Mesenchymal stem cell (in vitro differentiated cells and primary cell): ENCODE data around the gene XPR1.

Experiments
- DNase-seq: peaks from one replicate; pipeline ENCODE4 v3.0.0-alpha.2; 2013
- H2AFZ ChIP-seq: one replicate; pipeline ENCODE4 v1.6.1; 2013; ENCODE audit warnings: low read depth, mild to moderate bottlenecking, control low read depth, inconsistent platforms, low read length, moderate library complexity
- H2AK5ac ChIP-seq: 2 replicates; pipeline ENCODE4 v1.6.1; 2013; ENCODE audit warnings: low read length, moderate library complexity, mild to moderate bottlenecking, inconsistent platforms; ENCODE audit not compliant: severe bottlenecking
- H2BK120ac ChIP-seq: one replicate; pipeline ENCODE4 v1.6.1; 2013; ENCODE audit warnings: low read depth, mild to moderate bottlenecking, inconsistent platforms, low read length, moderate library complexity
- H2BK12ac ChIP-seq, 2 experiments: one replicate each; pipeline ENCODE4 v1.6.1; 2013; ENCODE audit warnings: inconsistent platforms in 2 of 2, low read length in 2 of 2, mild to moderate bottlenecking in 2 of 2, moderate library complexity in 2 of 2, control low read depth in 1 of 2
- H2BK15ac ChIP-seq: one replicate; pipeline ENCODE4 v1.6.1; 2013; ENCODE audit warnings: mild to moderate bottlenecking, low read depth, inconsistent platforms; ENCODE audit not compliant: poor library complexity, severe bottlenecking
- H2BK5ac ChIP-seq: 2 replicates; pipeline ENCODE4 v1.6.1; 2013; ENCODE audit warnings: low read depth, mild to moderate bottlenecking, low read length, control low read depth, inconsistent platforms; ENCODE audit not compliant: poor library complexity, severe bottlenecking
- H3K14ac ChIP-seq, 2 experiments: one replicate each; pipeline ENCODE4 v1.6.1; 2013; ENCODE audit warnings: inconsistent platforms in 2 of 2, low read length in 2 of 2, control low read depth in 1 of 2, mild to moderate bottlenecking in 1 of 2, moderate library complexity in 1 of 2
- H3K18ac ChIP-seq, 2 experiments: one replicate each; pipeline ENCODE4 v1.6.1; 2013; ENCODE audit warnings: inconsistent platforms in 2 of 2, low read length in 2 of 2, control low read depth in 1 of 2, low read depth in 1 of 2, mild to moderate bottlenecking in 1 of 2
- H3K23ac ChIP-seq, 2 experiments: one replicate each; pipeline ENCODE4 v1.6.1; 2013; ENCODE audit warnings: inconsistent platforms in 2 of 2, low read length in 2 of 2, mild to moderate bottlenecking in 2 of 2, moderate library complexity in 2 of 2, control low read depth in 1 of 2
- H3K27ac ChIP-seq: 2 replicates; pipeline ENCODE4 v1.5.1; 2013; ENCODE audit warnings: mild to moderate bottlenecking, moderate library complexity, low read length, control low read depth, inconsistent platforms; ENCODE audit not compliant: poor library complexity, severe bottlenecking
- H3K27me3 ChIP-seq, 2 experiments: 2 replicates each; pipeline versions ENCODE4 v1.6.1 to v1.7.0; 2013; ENCODE audit warnings: low read length in 2 of 2, mild to moderate bottlenecking in 2 of 2, moderate library complexity in 2 of 2, control low read depth in 1 of 2, inconsistent platforms in 1 of 2; ENCODE audit not compliant: control insufficient read depth in 1 of 2, insufficient read depth in 1 of 2
- H3K36me3 ChIP-seq, 2 experiments: 2 replicates each; pipeline versions ENCODE4 v1.6.1 to v1.7.0; 2013; ENCODE audit warnings: low read length in 2 of 2, control low read depth in 1 of 2, inconsistent platforms in 1 of 2, low read depth in 1 of 2, mild to moderate bottlenecking in 1 of 2; ENCODE audit not compliant: insufficient read depth in 2 of 2, control insufficient read depth in 1 of 2
- H3K4ac ChIP-seq, 2 experiments: one replicate each; pipeline ENCODE4 v1.6.1; 2013; ENCODE audit warnings: inconsistent platforms in 2 of 2, low read length in 2 of 2, mild to moderate bottlenecking in 2 of 2, moderate library complexity in 2 of 2, control low read depth in 1 of 2, low read depth in 1 of 2
- H3K4me1 ChIP-seq: 2 replicates; pipeline ENCODE4 v1.6.1; 2013; ENCODE audit warnings: low read depth, low read length, control low read depth; ENCODE audit not compliant: control insufficient read depth, insufficient read depth
- H3K4me2 ChIP-seq: 2 replicates; pipeline ENCODE4 v1.6.1; 2013; ENCODE audit warnings: low read length, mild to moderate bottlenecking, inconsistent platforms; ENCODE audit not compliant: poor library complexity, severe bottlenecking
- H3K4me3 ChIP-seq, 2 experiments: 2 replicates each; pipeline versions ENCODE4 v1.5.1 to v1.7.0; 2013; ENCODE audit warnings: low read length in 2 of 2, mild to moderate bottlenecking in 2 of 2, control low read depth in 1 of 2, low read depth in 1 of 2; ENCODE audit not compliant: insufficient read depth in 1 of 2
- H3K79me1 ChIP-seq: replicated peaks from 2 replicates; pipeline ENCODE4 v1.6.1; 2013; ENCODE audit warnings: mild to moderate bottlenecking, control low read depth, low read length, inconsistent platforms; ENCODE audit not compliant: poor library complexity, severe bottlenecking
- H3K9ac ChIP-seq: 2 replicates; pipeline ENCODE4 v1.7.0; 2013; ENCODE audit warnings: mild to moderate bottlenecking, low read length, moderate library complexity
- H3K9me3 ChIP-seq: 2 replicates; pipeline ENCODE4 v1.7.0; 2013; ENCODE audit warnings: mild to moderate bottlenecking, low read length; ENCODE audit not compliant: control insufficient read depth
- H4K8ac ChIP-seq: one replicate; pipeline ENCODE4 v1.6.1; 2013; ENCODE audit warnings: inconsistent platforms, mild to moderate bottlenecking, low read length, moderate library complexity
- H4K91ac ChIP-seq: one replicate; pipeline ENCODE4 v1.6.1; 2013; ENCODE audit warnings: mild to moderate bottlenecking, low read length, inconsistent platforms
- WGBS: methylation state at CpG from one replicate; pipeline ENCODE4 v1.1.7; 2013; ENCODE audit warnings: mixed read lengths; 5-methylcytosine and 5-hydroxymethylcytosine counted together

The XPR1 gene

DNA sequence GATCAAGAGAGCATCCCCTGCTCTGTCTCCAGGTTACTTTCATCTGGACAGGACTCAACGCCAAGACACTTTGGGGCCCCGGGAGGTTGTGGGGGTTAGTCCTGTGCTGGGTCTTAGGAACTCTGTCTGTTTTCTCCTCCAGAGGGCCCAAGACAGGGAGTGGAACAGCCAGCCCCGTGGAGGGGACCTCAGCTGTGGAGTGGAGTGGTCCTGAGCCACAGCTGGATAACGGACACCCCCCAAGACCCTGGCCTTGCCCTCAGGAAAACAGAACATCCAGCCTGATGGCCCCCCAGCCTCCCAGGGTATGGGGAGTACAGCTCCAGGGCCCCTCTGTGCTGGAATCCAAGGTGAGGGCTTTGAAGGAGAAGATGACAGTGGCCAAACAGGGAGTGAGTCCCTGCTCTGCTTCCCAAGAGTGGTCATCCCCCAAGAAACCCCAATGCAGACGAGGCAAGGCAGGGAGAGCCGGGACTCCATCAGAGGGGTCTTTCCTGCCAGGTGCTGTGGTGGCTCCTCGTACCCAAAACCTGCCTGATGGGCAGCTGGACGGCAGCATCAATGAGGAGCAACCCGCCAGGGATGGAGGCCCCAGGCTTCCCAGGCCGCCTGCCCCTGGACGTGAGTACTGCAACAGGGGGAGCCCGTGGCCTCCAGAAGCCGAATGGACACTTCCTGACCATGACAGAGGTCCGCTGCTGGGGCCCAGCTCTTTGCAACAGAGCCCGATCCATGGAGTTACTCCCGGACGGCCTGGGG, 284.4 kb downstream of the XPR1 start:
- Histone ChIP-seq H4K91ac (no peak overlapping the region), H3K9me3 (no peaks in the 10 kb centered on the region), H3K4ac (no peak overlapping the region), H2BK12ac (no peak overlapping the region), H2BK5ac (no peak overlapping the region), H3K4me2 (no peak overlapping the region), H3K4me3 (no peak overlapping the region), H3K79me1 (peaks cover 6% of the 10 kb centered on the region), H3K27me3 (no peaks in the 10 kb centered on the region), H2AFZ (no peak overlapping the region), H4K8ac (no peak overlapping the region), H2AK5ac (no peak overlapping the region), H3K27ac (no peak overlapping the region), H3K14ac (no peak overlapping the region), H3K18ac (no peak overlapping the region), H2BK120ac (no peak overlapping the region), H2BK15ac (no peak overlapping the region), H3K9ac (no peak overlapping the region), H3K23ac (no peak overlapping the region), H3K36me3 (peaks cover 24 to 36% of the 10 kb centered on the region in 2 experiments), H3K4me1 (peaks cover 15% of the 10 kb centered on the region)
- 94% methylated on average over 17 of the region's 17 CpGs for WGBS
- no peak for DNase-seq

DNA sequence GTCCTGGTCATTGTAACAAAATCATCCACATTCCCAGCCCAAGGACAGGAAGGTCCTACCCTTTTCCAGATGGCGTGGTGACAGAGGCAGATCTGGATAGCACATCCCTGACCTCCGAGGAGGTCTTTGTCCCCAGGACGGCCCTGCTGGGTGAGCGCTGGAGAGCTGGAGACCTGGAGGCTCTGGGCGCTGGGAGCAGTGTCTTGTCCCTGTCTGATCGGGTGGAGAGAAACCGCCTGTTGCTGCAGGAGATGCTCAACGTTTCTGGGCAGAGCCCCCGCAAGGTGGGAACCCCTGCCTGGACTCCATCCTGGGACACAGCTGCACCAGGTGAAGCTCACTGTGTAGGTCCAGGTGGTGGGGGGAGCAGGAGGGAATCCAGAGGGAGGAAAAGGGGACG, 284.9 kb downstream of the XPR1 start:
- WGBS = 91% methylated on average over 10 of the region's 10 CpGs
- Histone ChIP-seq H3K4me1 (peaks cover 15% of the 10 kb centered on the region), H3K4ac (no peak overlapping the region), H2BK5ac (no peak overlapping the region), H3K4me3 (no peak overlapping the region), H2AFZ (no peak overlapping the region), H3K4me2 (no peak overlapping the region), H2BK12ac (no peak overlapping the region), H3K18ac (no peak overlapping the region), H2AK5ac (no peak overlapping the region), H3K27ac (no peak overlapping the region), H3K9ac (no peak overlapping the region), H3K9me3 (no peaks in the 10 kb centered on the region), H4K8ac (no peak overlapping the region), H2BK120ac (no peak overlapping the region), H3K23ac (no peak overlapping the region), H2BK15ac (no peak overlapping the region), H3K27me3 (no peaks in the 10 kb centered on the region), H4K91ac (no peak overlapping the region), H3K14ac (no peak overlapping the region), H3K79me1 (peaks cover 6% of the 10 kb centered on the region), H3K36me3 (peaks cover 24 to 36% of the 10 kb centered on the region in 2 experiments)
- DNase-seq = no peak

DNA sequence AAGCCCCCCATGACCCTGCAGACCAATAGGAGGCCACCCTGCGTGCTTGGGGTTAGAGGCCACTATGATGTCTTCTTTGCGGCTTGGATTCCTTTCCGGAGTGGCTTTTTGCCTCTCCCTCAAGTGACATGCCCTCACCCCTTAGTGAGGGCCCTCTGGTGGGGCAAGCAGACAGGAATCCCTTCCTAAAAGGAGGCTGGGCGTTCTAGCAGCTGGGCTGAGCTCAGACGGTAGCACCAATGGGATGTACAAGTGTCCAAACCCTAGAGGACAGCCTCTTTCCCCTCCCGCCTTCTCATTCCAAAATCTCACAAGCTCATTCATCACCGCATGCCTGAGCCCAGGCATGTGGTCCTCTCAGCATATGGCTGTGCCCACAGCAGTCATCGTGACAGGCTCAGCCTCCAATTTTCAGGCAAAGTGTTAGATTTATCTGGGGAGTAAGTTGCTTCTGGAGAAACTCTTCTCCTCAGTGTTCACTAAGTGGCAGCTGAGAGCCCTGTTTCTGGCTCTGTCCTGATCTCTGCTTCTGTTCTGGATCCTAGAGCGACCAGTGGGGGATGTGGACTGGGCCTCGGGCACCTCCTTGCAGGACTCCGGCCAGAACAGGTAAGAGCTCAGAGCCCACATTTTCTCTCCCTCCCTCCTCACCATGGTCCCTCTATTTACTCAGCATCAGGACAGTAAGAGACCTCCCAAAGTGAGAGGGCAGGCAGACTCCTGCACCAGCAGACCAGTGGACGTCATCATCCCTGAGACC, 285.7 kb downstream of the XPR1 start:
- Histone ChIP-seq H3K4ac (no peak overlapping the region), H3K4me2 (no peak overlapping the region), H3K27ac (no peak overlapping the region), H2AFZ (no peak overlapping the region), H2BK15ac (no peak overlapping the region), H4K91ac (no peak overlapping the region), H4K8ac (no peak overlapping the region), H3K9ac (no peak overlapping the region), H2AK5ac (no peak overlapping the region), H3K4me3 (no peak overlapping the region), H2BK5ac (no peak overlapping the region), H2BK120ac (no peak overlapping the region), H3K9me3 (no peaks in the 10 kb centered on the region), H3K4me1 (peaks cover 20% of the 10 kb centered on the region), H3K18ac (no peak overlapping the region), H3K23ac (no peak overlapping the region), H3K79me1 (peaks cover 6% of the 10 kb centered on the region), H3K27me3 (no peaks in the 10 kb centered on the region), H3K36me3 (peaks cover 24 to 36% of the 10 kb centered on the region in 2 experiments), H3K14ac (no peak overlapping the region), H2BK12ac (no peak overlapping the region)
- 79% methylated on average over 12 of the region's 12 CpGs for WGBS
- no peak for DNase-seq

- no peak overlapping the region for H2BK15ac ChIP-seq
- H3K27ac ChIP-seq = no peak overlapping the region
- H3K4me2 ChIP-seq = no peak overlapping the region
- H2BK120ac ChIP-seq = no peak overlapping the region
- no peak overlapping the region for H2AK5ac ChIP-seq
- H3K4me1 ChIP-seq = peaks cover 29% of the 10 kb centered on the region
- H2BK12ac ChIP-seq = no peak overlapping the region
- no peak overlapping the region for H3K4me3 ChIP-seq
- H2AFZ ChIP-seq = no peak overlapping the region
- H3K4ac ChIP-seq = no peak overlapping the region
- no peaks in the 10 kb centered on the region for H3K9me3 ChIP-seq
- H3K79me1 ChIP-seq = peaks cover 6% of the 10 kb centered on the region
- no peak overlapping the region for H4K91ac ChIP-seq
- H3K18ac ChIP-seq = no peak overlapping the region
- no peak overlapping the region for H2BK5ac ChIP-seq
- H4K8ac ChIP-seq = no peak overlapping the region
- H3K36me3 ChIP-seq = peaks cover 24 to 39% of the 10 kb centered on the region in 2 experiments
- H3K27me3 ChIP-seq = no peaks in the 10 kb centered on the region
- DNase-seq = no peak
- H3K9ac ChIP-seq = no peak overlapping the region
- no peak overlapping the region for H3K23ac ChIP-seq
- 78% methylated on average over 10 of the region's 10 CpGs for WGBS
- H3K14ac ChIP-seq = no peak overlapping the region
Observed at GRCh38 chr1:180918519-180918918, 286.7 kb downstream of the XPR1 start.
